Measurements from ENCODE around the gene AMPD1. TPM values are rescaled to one million over a fixed set of nuclear protein-coding genes. Genes with fewer than 3 reads are reported as not detected.

AMPD1 gene
- total RNA-seq, 1 donor from 2014 or later, result not detected

DNA sequence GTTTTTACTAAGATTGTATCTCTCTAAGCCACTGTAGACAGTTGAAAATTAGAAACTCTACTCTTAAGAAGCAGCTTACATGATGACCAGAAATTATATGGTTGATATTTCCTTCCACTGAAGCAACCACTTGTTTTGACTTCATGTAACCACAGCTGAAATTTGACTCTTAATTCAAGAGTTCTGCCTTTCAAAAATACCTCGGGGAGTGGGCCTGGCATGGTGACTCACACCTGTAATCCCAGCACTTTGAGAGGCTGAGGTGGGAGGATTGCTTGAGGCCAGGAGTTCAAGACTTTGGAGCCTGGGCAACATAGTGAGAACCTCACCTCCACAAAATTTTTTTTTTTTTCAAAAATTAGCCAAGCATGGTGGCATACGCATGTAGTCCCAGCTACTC is 4.3 kb downstream of the AMPD1 start:
- Mint-ChIP-seq H3K27me3 (ENCODE audit: unreplicated experiment) (peaks cover 49% of the 10 kb centered on the region), H3K27ac (ENCODE audit: unreplicated experiment) (no peak overlapping the region), H3K36me3 (ENCODE audit: unreplicated experiment) (no peaks in the 10 kb centered on the region), H3K4me3 (ENCODE audit: unreplicated experiment) (no peak overlapping the region), H3K4me1 (ENCODE audit: unreplicated experiment) (no peaks in the 10 kb centered on the region), H3K9me3 (ENCODE audit: unreplicated experiment) (no peaks in the 10 kb centered on the region)
- no peak for DNase-seq (ENCODE audit: extremely low spot score, unreplicated experiment)
- TF ChIP-seq, protein P1, sequence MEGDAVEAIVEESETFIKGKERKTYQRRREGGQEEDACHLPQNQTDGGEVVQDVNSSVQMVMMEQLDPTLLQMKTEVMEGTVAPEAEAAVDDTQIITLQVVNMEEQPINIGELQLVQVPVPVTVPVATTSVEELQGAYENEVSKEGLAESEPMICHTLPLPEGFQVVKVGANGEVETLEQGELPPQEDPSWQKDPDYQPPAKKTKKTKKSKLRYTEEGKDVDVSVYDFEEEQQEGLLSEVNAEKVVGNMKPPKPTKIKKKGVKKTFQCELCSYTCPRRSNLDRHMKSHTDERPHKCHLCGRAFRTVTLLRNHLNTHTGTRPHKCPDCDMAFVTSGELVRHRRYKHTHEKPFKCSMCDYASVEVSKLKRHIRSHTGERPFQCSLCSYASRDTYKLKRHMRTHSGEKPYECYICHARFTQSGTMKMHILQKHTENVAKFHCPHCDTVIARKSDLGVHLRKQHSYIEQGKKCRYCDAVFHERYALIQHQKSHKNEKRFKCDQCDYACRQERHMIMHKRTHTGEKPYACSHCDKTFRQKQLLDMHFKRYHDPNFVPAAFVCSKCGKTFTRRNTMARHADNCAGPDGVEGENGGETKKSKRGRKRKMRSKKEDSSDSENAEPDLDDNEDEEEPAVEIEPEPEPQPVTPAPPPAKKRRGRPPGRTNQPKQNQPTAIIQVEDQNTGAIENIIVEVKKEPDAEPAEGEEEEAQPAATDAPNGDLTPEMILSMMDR (IDR thresholded peaks at IDR 0.05), result no peak

DNA sequence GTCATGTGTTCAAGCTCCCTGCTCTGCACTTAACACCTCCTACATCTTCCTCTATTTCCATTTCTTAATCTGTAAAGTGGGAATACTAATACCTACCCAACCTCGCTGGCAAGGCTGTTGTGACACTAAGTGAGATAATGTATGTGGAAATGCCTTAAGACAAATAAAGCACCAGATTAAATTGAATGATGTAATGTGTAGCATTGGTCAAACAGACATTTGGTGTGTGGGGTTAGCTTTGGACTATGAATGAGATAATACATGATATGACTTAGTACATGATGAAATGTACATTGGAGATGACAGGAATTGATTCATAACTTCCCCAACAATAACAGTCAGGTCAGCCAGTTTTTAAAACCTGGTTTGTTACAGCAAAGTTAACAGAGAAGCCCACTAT is 5.2 kb downstream of the AMPD1 start:
- Mint-ChIP-seq H3K9me3 (ENCODE audit: unreplicated experiment) (no peaks in the 10 kb centered on the region), H3K27ac (ENCODE audit: unreplicated experiment) (no peak overlapping the region), H3K4me3 (ENCODE audit: unreplicated experiment) (no peak overlapping the region), H3K4me1 (ENCODE audit: unreplicated experiment) (no peaks in the 10 kb centered on the region), H3K36me3 (ENCODE audit: unreplicated experiment) (no peaks in the 10 kb centered on the region), H3K27me3 (ENCODE audit: unreplicated experiment) (peaks cover 49% of the 10 kb centered on the region)
- no peak for DNase-seq (ENCODE audit: extremely low spot score, unreplicated experiment)
- TF ChIP-seq, protein P1 (IDR thresholded peaks at IDR 0.05), result no peak

DNA sequence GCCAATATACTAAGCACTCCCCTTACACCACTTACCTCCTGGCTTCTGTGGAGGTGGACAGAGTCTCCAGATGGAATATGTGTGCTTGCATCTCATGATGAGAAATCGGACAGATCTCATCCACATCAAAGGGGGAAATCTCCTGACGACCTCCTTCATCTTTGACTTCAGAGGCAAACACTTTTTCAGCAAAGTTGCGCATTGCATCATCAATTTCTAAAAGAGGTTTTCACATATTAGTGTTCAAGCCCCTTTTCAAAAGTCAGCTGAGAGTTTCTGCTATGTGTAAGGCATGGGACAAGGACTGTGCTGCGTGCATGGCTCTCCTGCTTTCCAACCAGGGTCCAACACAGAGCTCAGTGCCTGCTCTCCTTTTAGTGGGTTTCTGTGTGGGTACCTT is 6.8 kb downstream of the AMPD1 start:
- no peak for DNase-seq (ENCODE audit: extremely low spot score, unreplicated experiment)
- Mint-ChIP-seq H3K36me3 (ENCODE audit: unreplicated experiment) (no peaks in the 10 kb centered on the region), H3K27ac (ENCODE audit: unreplicated experiment) (no peak overlapping the region), H3K4me1 (ENCODE audit: unreplicated experiment) (no peaks in the 10 kb centered on the region), H3K27me3 (ENCODE audit: unreplicated experiment) (peaks cover 46% of the 10 kb centered on the region), H3K9me3 (ENCODE audit: unreplicated experiment) (no peaks in the 10 kb centered on the region), H3K4me3 (ENCODE audit: unreplicated experiment) (no peak overlapping the region)
- TF ChIP-seq, protein P1 (IDR thresholded peaks at IDR 0.05), result no peak

DNA sequence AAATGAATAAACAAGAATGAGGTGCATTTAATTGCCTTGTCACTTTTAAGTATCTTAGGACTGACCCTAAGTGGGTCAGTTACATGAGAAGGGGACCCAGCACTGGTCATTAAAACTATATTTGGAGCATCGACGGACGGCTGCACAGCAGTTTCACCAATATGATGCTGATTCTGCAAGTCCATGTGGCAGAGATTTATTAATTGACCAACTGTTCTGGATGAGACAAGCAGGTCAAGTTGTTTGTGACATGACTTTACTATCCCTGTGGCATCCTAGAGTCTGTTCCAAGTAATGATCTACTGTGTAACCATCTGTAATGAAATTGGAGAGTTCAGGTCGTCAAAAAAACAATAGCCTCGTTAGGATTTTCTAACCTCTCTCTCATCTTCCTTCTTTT is 9.5 kb downstream of the AMPD1 start:
- DNase-seq (ENCODE audit: extremely low spot score, unreplicated experiment), result no peak
- H3K27me3 Mint-ChIP-seq (ENCODE audit: unreplicated experiment), result peaks cover 56% of the 10 kb centered on the region
- H3K4me1 Mint-ChIP-seq (ENCODE audit: unreplicated experiment), result no peaks in the 10 kb centered on the region
- H3K4me3 Mint-ChIP-seq (ENCODE audit: unreplicated experiment), result no peak overlapping the region
- TF ChIP-seq, protein P1 (IDR thresholded peaks at IDR 0.05), result no peak
- H3K27ac Mint-ChIP-seq (ENCODE audit: unreplicated experiment), result no peak overlapping the region
- no peaks in the 10 kb centered on the region for H3K9me3 Mint-ChIP-seq (ENCODE audit: unreplicated experiment)
- no peaks in the 10 kb centered on the region for H3K36me3 Mint-ChIP-seq (ENCODE audit: unreplicated experiment)

DNA sequence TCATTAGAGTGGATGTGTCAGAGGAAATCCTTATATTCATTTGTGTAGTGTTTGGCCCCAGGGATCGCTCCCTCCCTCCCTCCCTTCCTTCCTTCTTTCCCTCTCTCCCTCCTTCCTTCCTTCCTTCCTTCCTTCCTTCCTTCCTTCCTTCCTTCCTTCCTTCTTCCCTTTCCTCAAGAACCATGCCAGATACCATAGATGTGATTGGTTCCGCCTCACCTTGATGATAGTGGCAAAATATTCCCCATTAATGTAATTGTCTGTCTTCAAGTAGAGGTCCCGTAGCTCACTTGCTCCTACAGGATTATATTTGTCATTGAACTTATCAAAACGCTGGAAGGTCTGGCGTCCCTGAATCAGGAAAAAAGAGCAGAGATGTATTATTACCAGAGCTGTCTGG is 17.7 kb downstream of the AMPD1 start:
- no peak overlapping the region for H3K27ac Mint-ChIP-seq (ENCODE audit: unreplicated experiment)
- H3K27me3 Mint-ChIP-seq (ENCODE audit: unreplicated experiment), result peaks cover 66% of the 10 kb centered on the region
- no peaks in the 10 kb centered on the region for H3K9me3 Mint-ChIP-seq (ENCODE audit: unreplicated experiment)
- no peak overlapping the region for H3K4me3 Mint-ChIP-seq (ENCODE audit: unreplicated experiment)
- TF ChIP-seq, protein P1 (IDR thresholded peaks at IDR 0.05), result no peak
- no peaks in the 10 kb centered on the region for H3K4me1 Mint-ChIP-seq (ENCODE audit: unreplicated experiment)
- H3K36me3 Mint-ChIP-seq (ENCODE audit: unreplicated experiment), result no peaks in the 10 kb centered on the region
- no peak for DNase-seq (ENCODE audit: extremely low spot score, unreplicated experiment)
